GM10248 (cell line): ENCODE results near the gene PBXIP1.

Experiments used
- CTCF ChIA-PET: fragments of 300-600 bp; sonication (Branson Sonifier 250); formaldehyde crosslinking; extraction: SDS; loops from one replicate; lab custom pipeline; 2021; ENCODE audit warnings: antibody characterized with exemption; lab: Yijun Ruan, JAX
- POLR2A ChIA-PET: fragments of 350-650 bp; sonication (Branson Sonifier 250); formaldehyde crosslinking; extraction: SDS; loops from one replicate; lab custom pipeline; 2020; ENCODE audit warnings: antibody characterized with exemption; lab: Yijun Ruan, JAX
- DNase-seq: peaks from one replicate; pipeline ENCODE4 v3.0.0; 2012; ENCODE audit errors: extremely low spot score
- CTCF ChIP-seq: IDR thresholded peaks from 2 replicates; pipeline ENCODE4 v1.5.1; 2012; ENCODE audit warnings: mild to moderate bottlenecking, low read depth; ENCODE audit errors: extremely low read depth, missing control alignments, control extremely low read depth

Gene PBXIP1

GRCh38 chr1:154896771-154897286 is 59.1 kb downstream of the PBXIP1 start:
- no peak for DNase-seq
- ChIA-PET CTCF (interaction anchor here (0.7 to 1.6 kb wide), 4 partner anchors 16 to 154 kb away, joined by 3 to 4 read pairs (median 4); partner anchors contain the start of gene ADAM15), POLR2A (no interaction called here)
- no peak for TF ChIP-seq CTCF

- POLR2A ChIA-PET: no interaction called here
- TF ChIP-seq CTCF: no peak
These were observed 60.1 kb downstream of the PBXIP1 start for GRCh38 chr1:154895798-154896197.

More at GRCh38 chr1:154895798-154896197, 60.1 kb downstream of the PBXIP1 start:
- no peak for DNase-seq
- CTCF ChIA-PET: interaction anchor here (0.9 to 1.6 kb wide), 7 partner anchors 14 to 122 kb away, joined by 3 to 7 read pairs (median 4); no protein-coding TSS in a partner anchor
